HG03060 (cell line): ENCODE measurements around the gene PSMB5.
"Not testable (repeated sequence)": the region's sequence is repeated elsewhere in the genome, so short reads cannot be mapped to it uniquely, and the experiment has no call there.

Source experiments
- ATAC-seq: cut with Tn5 transposase; IDR thresholded peaks from one replicate; pipeline ENCODE4 v1.9.1; 2021; ENCODE audit warnings: low read depth, moderate number of reproducible peaks; ENCODE audit not compliant: unreplicated experiment

PSMB5 gene

DNA sequence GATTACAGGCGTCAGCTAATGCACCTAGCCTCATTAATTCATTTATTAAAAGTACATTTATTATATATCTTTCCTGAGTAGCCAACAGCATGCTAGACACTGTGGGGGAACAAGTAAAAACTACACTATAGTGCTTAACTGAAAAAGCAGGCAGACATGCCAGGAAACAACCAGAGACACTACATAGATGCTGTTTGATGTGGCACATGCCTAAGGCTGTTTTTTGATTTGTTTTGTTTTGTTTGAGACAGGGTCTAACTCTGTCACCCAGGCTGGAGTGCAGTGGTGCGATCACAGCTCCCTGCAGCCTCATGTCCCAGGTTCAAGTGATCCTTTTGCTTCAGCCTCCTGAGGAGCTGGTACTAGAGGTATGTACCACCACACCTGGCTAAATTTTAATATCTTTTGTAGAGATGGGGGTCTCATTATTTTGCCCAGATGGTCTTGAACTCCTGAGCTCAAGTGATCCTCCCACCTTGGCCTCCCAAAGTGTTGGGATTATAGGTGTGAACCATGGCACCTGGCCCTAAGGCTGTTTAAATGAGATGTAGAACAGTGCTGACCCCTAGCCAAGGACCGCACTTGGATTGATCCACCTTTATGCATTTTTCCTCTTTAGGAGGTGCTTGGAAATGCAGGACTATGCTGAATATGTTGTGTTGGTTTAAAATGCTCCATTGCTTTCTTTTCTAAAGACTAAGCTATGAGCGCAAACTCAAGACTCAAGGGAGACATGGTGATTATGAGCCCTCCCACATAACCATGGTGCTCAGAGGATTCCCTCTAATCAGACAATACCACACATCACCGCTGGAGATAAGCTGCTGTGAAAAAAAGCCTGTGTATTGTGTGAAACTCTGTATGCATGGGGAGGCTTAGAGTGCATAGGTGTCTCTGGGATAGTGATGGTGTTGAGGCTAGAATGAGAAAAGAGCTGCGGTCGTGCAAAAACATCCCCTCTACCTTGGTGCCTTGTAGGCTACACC, 14.3 kb downstream of the PSMB5 start:
- no peak for ATAC-seq

DNA sequence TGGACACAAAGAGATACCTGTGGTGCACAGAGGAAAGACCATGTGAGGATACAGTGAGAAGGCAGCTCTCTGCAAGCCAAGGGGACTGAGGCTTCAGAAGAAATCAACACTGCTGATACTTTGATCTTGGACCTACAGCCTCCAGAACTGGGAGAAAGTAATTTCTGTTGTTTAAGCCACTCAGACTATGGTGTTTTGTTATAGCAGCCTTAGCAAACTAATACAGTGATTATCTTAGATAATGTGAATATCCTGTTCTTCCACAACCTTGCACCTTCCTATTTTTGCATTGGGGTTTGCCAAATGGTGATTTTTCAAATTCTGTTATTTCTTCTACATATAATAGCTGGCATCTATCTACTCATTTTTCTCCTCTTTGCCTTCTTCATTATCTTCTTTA, 16.6 kb downstream of the PSMB5 start:
- ATAC-seq: no peak

DNA sequence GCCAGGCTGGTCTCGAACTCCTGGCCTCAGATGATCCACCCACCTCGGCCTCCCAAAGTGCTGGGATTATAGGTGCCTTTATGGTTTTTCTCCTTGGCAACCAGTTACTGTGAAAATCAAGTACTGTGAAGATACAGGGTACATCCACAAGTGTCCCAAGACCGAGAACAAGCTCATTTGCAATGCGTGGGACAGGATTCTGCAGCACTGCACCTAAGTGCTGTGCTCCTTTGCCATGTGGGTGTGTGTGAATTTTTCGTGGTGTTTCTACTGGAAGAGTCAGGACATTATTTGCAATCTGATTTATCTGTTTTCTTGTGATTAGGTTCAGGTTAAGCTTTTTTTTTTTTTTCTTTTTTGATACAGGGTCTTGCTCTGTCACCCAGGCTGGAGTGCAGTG, 17.6 kb downstream of the PSMB5 start:
- no peak for ATAC-seq

DNA sequence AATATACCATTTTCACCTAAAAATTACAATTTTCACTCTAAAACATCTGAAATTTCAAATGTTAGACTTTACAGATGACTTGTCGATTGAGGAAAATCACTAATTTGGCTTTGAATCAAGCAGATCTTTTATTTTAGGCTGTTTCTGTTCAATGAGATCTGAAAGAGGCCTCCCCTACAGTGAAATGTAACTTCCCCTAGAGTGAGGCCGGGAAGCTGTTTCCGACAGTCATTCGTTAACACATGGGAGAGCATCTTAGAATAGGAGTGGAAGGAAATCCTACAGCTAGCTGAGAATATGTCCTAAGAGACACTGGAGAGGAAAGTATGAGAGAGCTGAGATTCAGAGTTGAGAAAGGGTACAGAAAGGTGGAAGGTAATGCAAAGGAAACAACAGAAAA, 19.1 kb downstream of the PSMB5 start:
- ATAC-seq: no peak

DNA sequence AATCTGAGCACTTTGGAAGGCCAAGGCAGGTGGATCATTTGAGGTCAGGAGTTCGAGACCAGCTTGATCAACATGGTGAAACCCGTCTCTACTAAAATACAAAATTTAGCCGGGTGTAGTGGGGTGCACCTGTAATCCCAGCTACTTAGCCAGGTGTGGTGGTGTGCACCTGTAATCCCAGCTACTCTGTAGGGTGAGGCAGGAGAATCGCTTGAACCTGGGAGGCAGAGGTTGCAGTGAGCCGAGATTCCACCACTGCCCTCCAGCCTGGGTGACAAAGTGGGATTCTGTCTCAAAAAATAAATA, 21.0 kb downstream of the PSMB5 start:
- ATAC-seq: not testable (repeated sequence)

- ATAC-seq: no peak
These were observed 21.5 kb downstream of the PSMB5 start for GRCh38 chr14:23013054-23013748.

DNA sequence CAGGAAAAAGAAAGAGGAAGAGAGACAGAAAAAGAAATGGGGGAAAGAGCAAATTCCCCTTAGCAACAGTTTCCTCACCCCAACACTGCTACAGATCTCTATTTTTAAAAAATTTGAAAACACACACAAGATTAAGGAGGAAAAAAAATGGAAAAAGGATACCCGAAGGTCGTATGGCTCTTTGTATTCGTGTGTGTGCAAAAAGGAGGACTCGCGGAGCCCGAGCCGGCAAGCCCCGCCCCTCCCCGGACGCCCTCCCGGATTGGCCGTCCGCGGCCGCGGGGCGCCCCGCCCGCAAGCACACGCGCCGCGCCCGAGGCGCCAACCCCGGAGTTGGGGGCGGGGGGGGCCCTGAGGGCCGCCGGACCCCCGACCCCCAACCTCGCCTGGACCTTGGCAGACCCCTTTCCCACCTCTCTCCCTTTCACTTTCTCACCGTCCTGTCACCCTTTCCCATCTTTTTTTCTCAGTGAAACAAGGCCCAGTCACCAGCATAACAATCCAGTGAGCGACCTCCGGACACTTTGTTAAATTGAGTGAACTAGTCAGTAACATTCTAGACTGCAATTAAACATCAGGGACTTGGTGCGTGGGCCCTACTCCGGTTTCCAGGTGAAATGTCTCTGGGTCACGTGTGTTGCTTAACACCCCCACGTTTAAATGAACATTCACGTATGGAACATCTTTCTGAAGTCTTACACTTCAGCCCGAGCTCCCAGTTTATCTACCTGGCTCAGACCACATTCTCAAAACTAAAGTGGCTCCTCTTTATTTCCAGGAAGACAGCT, 24.6 kb downstream of the PSMB5 start, which contains the start of gene C14orf93:
C14orf93 (minus strand) TSS at position 205 of the 788 bp plus-strand sequence. CDS start 11,120 bp downstream, outside the sequence.
- ATAC-seq: no peak

- ATAC-seq: no peak
These were observed 25.2 kb downstream of the PSMB5 start for GRCh38 chr14:23009483-23009938.

DNA sequence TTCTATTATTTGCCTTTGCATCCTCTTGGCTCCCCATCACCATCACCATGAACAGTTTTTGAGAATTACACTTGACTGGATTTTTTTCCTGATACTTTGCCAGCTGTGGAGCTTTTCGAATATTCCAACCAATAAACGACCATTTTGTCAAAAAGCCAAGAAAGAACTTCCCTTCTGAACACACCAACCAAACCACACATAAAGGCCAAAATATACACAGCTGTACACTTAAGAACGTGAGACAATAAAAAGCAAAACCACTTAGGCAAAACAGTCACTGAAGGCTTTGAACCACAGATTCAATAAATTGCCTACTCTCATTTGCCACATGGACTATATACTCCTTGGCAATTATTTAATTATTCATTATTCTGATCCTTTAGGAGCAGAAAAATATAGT, 25.9 kb downstream of the PSMB5 start:
- ATAC-seq: no peak

- ATAC-seq: peak; percentile 77
These were observed 27.9 kb downstream of the PSMB5 start for GRCh38 chr14:23006544-23007419.

DNA sequence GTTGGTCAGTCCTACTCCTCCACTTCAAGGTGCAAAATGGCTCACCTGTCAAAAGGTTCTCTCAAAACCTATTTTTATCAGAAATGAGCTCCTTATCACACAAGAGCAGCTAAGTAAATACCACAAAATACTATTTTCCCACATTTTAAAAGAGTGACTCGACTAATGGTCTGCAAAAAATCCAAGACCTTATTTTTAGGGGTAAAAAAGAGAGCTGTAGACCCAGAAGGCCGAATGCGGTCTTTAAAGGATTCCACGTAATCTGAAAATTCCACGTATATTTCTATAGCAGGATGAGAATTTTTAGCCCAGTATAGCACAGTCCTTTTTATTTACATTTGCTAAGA, 28.5 kb downstream of the PSMB5 start:
- ATAC-seq: no peak

- no peak for ATAC-seq
These were observed 29.1 kb downstream of the PSMB5 start for GRCh38 chr14:23005451-23006187.

DNA sequence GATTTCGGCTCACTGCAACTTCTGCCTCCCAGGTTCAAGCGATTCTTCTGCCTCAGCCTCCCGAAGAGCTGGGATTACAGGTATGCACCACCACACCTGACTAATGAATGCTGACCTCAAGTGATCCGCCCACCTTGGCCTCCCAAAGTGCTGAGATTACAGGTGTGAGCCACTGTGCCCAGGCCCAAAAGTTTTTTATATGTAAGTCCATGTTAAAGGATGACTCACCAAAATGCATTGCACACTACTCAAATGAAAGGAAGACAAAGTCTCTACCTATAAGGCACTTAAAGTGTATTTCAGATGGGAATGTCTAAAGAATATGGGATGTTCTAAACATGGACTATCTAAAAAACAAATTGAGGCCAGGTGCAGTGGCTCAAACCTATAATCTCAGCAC, 30.4 kb downstream of the PSMB5 start:
- not testable (repeated sequence) for ATAC-seq

DNA sequence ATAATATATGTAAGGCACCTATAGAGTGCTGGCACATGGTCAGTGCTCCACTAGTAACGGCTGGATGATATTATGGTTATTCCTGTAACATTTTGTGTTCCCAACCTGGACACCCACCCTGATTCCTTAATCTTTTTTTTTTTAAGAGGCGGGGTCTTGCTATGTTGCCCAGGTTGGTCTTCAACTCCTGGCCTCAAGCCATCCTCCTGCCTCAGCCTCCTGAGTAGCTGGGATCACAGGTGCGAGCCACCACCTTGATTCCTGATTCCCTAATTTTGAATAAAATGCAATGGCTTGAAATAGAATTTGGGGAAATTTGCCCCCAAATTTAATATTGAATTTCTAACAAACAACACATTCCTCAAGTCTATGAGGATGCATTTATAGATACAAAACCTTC, 32.1 kb downstream of the PSMB5 start:
- no peak for ATAC-seq

- ATAC-seq: no peak
These were observed 33.8 kb downstream of the PSMB5 start for GRCh38 chr14:23000860-23001259.

GRCh38 chr14:22998329-22999012, 36.2 kb downstream of the PSMB5 start:
- no peak for ATAC-seq

GRCh38 chr14:22997676-22998323, 36.9 kb downstream of the PSMB5 start:
- ATAC-seq: no peak
